Brain microvascular endothelial cell (primary cell): Measurements from ENCODE around the gene LRMDA.

Experiments
- DNase-seq: peaks from one replicate; pipeline ENCODE4 v3.0.0-alpha.2; 2020
- H3K27ac ChIP-seq: fragments of 250-450 bp; sonication (Bioruptor Pico); 2 replicates; pipeline ENCODE4 v1.5.1; 2020; ENCODE audit warnings: mild to moderate bottlenecking, moderate library complexity
- H3K27me3 ChIP-seq: fragments of 250-450 bp; sonication (Bioruptor Pico); replicated peaks from 2 replicates; pipeline ENCODE4 v1.5.1; 2020; ENCODE audit warnings: mild to moderate bottlenecking
- H3K36me3 ChIP-seq: fragments of 250-450 bp; sonication (Bioruptor Pico); replicated peaks from 2 replicates; pipeline ENCODE4 v1.5.1; 2020; ENCODE audit warnings: mild to moderate bottlenecking
- H3K4me3 ChIP-seq: 2 replicates; pipeline ENCODE4 v1.5.1; 2011; ENCODE audit warnings: low read depth, mild to moderate bottlenecking, control low read depth, low read length, moderate library complexity
- in situ Hi-C: cut with HindIII; loops from 2 replicates; pipeline ENCODE4 v1.10.0; 2017; ENCODE audit warnings: low sequenced_read_pairs, low pct_ligation_motif_present
- TF ChIP-seq, protein P1 (sequence below): IDR thresholded peaks from 2 replicates; pipeline ENCODE4 v1.5.1; 2011; ENCODE audit warnings: low read depth, mild to moderate bottlenecking, moderate library complexity, low read length, control low read depth, inconsistent platforms; ENCODE audit errors: missing control alignments

LRMDA gene

DNA sequence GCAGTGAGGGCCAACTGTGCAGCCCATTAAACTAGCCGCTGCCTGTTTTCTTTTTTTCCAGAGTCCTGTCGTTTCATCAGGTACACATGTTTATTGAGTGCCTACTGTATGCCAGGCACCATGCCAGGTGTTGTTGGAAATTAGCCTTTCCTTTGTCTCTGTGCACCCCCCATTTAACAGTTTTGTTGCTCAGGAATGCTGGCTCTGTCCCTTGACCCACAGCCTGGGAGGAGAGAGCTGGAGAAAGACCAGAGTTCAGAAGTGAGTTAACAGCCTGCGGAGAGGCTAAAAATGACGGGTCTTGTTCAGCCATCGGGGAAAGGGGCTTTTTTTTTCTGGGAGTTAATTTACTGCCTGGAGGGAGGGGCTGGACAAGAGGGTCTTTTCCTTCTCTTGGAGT is 1.3 kb downstream of the LRMDA start:
- TF ChIP-seq, protein P1, sequence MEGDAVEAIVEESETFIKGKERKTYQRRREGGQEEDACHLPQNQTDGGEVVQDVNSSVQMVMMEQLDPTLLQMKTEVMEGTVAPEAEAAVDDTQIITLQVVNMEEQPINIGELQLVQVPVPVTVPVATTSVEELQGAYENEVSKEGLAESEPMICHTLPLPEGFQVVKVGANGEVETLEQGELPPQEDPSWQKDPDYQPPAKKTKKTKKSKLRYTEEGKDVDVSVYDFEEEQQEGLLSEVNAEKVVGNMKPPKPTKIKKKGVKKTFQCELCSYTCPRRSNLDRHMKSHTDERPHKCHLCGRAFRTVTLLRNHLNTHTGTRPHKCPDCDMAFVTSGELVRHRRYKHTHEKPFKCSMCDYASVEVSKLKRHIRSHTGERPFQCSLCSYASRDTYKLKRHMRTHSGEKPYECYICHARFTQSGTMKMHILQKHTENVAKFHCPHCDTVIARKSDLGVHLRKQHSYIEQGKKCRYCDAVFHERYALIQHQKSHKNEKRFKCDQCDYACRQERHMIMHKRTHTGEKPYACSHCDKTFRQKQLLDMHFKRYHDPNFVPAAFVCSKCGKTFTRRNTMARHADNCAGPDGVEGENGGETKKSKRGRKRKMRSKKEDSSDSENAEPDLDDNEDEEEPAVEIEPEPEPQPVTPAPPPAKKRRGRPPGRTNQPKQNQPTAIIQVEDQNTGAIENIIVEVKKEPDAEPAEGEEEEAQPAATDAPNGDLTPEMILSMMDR = no peak
- Histone ChIP-seq H3K36me3 (no peaks in the 10 kb centered on the region), H3K27me3 (peaks cover 22% of the 10 kb centered on the region), H3K27ac (no peak overlapping the region), H3K4me3 (no peak overlapping the region)
- DNase-seq = no peak
- in situ Hi-C loops = no loop called here

DNA sequence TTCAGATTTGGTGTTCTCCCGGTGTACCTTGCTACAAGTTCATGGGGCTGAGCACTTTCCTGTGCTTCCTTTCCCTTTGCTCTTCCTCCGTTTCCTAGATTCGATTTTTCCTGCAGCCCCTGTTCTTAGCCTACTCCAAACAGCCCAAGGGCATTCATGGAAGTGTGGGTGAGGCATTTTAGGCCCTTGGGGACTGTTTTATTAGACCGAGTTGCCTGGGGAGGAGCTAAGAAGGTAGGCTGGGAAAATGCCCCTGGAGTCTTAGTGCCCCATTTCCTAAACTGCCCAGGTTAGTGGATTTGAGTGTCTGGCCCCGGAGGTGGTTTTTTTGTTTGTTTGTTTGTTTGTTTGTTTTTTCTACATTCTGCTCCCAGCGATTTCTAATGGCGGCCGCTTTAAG is 1.8 kb downstream of the LRMDA start:
- Histone ChIP-seq H3K4me3 (no peak overlapping the region), H3K27ac (no peak overlapping the region), H3K36me3 (no peaks in the 10 kb centered on the region), H3K27me3 (peaks cover 22% of the 10 kb centered on the region)
- DNase-seq = no peak
- in situ Hi-C loops = no loop called here
- TF ChIP-seq, protein P1 = no peak

DNA sequence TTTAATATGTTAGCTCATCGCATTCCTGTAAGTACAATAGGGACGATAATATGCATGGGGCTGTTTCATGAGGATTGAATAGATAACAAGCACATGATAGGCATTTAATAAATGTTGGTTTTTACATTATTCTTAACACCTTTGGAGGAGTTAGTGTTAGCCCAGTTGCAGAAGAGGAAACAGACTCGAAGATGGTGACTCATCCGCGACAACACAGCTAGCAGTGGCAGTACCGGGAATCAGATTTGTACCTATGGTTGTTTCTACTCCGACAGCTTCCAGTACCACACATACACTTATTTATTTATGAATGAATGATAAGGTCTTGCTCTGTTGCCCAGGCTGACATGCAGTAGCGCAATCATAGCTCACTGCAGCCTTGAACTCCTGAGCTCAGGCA is 2.9 kb downstream of the LRMDA start:
- no peak for DNase-seq
- in situ Hi-C loops = no loop called here
- Histone ChIP-seq H3K36me3 (no peaks in the 10 kb centered on the region), H3K27ac (no peak overlapping the region), H3K4me3 (no peak overlapping the region), H3K27me3 (peaks cover 22% of the 10 kb centered on the region)
- TF ChIP-seq, protein P1 = no peak

DNA sequence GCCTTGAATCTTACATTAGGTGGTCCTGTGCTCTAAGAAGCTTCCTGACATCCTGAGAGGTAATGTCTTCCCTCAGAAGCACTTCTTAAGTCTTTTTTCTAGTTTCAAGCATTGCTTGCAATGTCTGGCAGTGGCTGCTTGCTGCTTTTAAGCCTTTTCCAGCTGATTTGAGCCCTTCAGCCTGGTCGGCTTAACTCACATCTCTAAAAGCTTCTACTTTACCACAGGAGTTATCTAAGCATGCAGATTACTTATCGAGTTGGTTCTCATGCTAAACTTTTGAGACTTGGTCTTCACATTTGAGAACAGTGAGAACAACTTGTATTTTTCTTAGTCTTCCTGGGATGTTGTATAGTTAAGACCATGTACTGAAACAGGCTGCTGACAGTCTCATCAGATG is 3.9 kb downstream of the LRMDA start:
- peaks cover 22% of the 10 kb centered on the region for H3K27me3 ChIP-seq
- H3K36me3 ChIP-seq = no peaks in the 10 kb centered on the region
- no peak overlapping the region for H3K4me3 ChIP-seq
- in situ Hi-C loops = no loop called here
- DNase-seq = no peak
- TF ChIP-seq, protein P1 = no peak
- no peak overlapping the region for H3K27ac ChIP-seq

DNA sequence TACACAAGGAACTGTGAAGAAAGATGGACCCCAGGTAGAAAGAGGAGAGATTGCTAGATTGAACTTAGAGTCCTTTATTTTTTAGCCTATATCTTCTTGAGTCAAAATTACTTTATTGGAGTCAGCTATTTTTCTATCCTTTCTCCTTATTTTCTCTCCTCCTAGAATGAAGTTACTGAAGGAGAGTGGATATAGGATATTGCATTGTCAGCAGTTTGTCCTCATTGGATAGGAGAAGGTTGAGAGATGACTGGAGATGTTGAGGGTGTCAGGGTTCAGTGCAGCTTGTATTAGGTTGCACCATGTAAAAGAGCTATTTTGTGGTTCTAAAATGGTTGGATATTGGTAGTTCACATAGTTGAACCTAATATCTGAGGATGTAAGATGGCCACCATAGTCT is 5.5 kb downstream of the LRMDA start:
- Histone ChIP-seq H3K27me3 (peaks cover 13% of the 10 kb centered on the region), H3K36me3 (no peaks in the 10 kb centered on the region), H3K27ac (no peak overlapping the region), H3K4me3 (no peak overlapping the region)
- TF ChIP-seq, protein P1 = no peak
- no peak for DNase-seq
- in situ Hi-C loops = no loop called here

DNA sequence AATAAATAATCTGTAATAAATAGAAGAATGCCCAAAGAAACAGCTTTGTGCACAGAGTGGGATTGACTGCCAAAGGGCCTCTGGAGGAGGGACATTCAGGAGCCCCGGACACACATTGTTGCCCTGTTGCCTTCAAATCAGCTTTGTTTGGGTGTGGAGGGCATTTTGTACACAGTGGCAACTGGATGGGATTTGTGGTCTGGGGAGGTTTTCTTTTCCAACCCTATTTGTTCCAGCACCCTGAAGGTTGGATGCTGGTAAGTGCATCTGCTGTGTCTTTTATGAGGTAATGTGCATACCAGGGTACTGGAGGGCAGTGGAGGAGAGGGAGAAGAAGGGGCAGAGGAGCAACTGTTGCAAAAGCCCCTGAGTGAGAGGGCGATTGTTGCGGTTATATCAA is 6.3 kb downstream of the LRMDA start:
- TF ChIP-seq, protein P1 = no peak
- no peaks in the 10 kb centered on the region for H3K36me3 ChIP-seq
- H3K4me3 ChIP-seq = no peak overlapping the region
- peaks cover 5% of the 10 kb centered on the region for H3K27me3 ChIP-seq
- H3K27ac ChIP-seq = no peak overlapping the region
- in situ Hi-C loops = no loop called here
- DNase-seq = no peak
